HepG2 (cell line): Measurements from ENCODE around the gene HMGB4. TPM values are rescaled to one million over a fixed set of nuclear protein-coding genes. Genes with fewer than 3 reads are reported as not detected.

ENCODE experiments used
- ATAC-seq: fragments of 200-7000 bp; cut with Tn5 transposase; 3 replicates; pipeline ENCODE4 v1.9.1; 2020; ENCODE audit warnings: mild to moderate bottlenecking, moderate library complexity
- BruUV-seq: library from RNA; stranded (reverse); fragments of 400-500 nt; replicated peaks from 2 replicates; lab custom pipeline; 2021; lab: Mats Ljungman, UMichigan
- CTCF ChIA-PET: fragments of 300-600 bp; formaldehyde crosslinking; extraction: SDS; loops from one replicate; lab custom pipeline; 2021; ENCODE audit warnings: low total read pairs, inconsistent platforms, low intra/inter-chr PET ratio; lab: Yijun Ruan, JAX
- POLR2A ChIA-PET: fragments of 350-600 bp; sonication (Branson Sonifier 250); formaldehyde crosslinking; loops from one replicate; lab custom pipeline; 2020; ENCODE audit warnings: antibody characterized with exemption, inconsistent platforms; lab: Yijun Ruan, JAX
- DNase-seq: peaks from one replicate; pipeline ENCODE4 v3.0.0-alpha.2; 2015; ENCODE audit warnings: low spot score
- FAIRE-seq: peaks from 3 replicates; lab custom pipeline; 2011; peaks lifted over from hg19 to GRCh38; lab: Jason Lieb, UNC
- H2AFZ ChIP-seq: one replicate; pipeline ENCODE4 v1.6.1; 2011; ENCODE audit warnings: low read length, inconsistent platforms
- H3K27ac ChIP-seq: fragments of 300-600 bp; 3 replicates; pipeline ENCODE4 v1.8.0; 2011; ENCODE audit warnings: mixed run types, mild to moderate bottlenecking, mixed read lengths, low read length, inconsistent platforms; ENCODE audit not compliant: insufficient read depth; ENCODE audit errors: extremely low read length
- H3K27me3 ChIP-seq, 2 experiments: fragments of 200-600 bp in 1 of 2; 2 replicates in 1 of 2; 3 replicates in 1 of 2; pipeline versions ENCODE4 v1.6.0 to v1.8.0; 2011; ENCODE audit warnings: low read length in 2 of 2, mild to moderate bottlenecking in 2 of 2, moderate library complexity in 2 of 2, inconsistent platforms in 1 of 2; ENCODE audit not compliant: insufficient read depth in 2 of 2, control insufficient read depth in 1 of 2
- H3K36me3 ChIP-seq, 2 experiments: fragments of 200-600 bp in 1 of 2; replicated peaks in 1 of 2; 2 replicates in 1 of 2; 3 replicates in 1 of 2; pipeline versions ENCODE4 v1.5.1 to v1.8.0; 2011; ENCODE audit warnings: low read length in 2 of 2, inconsistent platforms in 1 of 2; ENCODE audit not compliant: insufficient read depth in 2 of 2, control insufficient read depth in 1 of 2
- H3K4me1 ChIP-seq: 2 replicates; pipeline ENCODE4 v1.5.1; 2012; ENCODE audit warnings: low read length, inconsistent platforms; ENCODE audit not compliant: insufficient read depth
- H3K4me2 ChIP-seq: 2 replicates; pipeline ENCODE4 v1.6.0; 2011; ENCODE audit warnings: low read depth, low read length, inconsistent platforms
- H3K4me3 ChIP-seq, 3 experiments: fragments of 200-600 bp in 1 of 3; sonication (generic), shearing (Covaris generic) in 1 of 3; replicated peaks in 1 of 3; 2 replicates each; pipeline ENCODE4 v1.5.1; 2011 to 2016; ENCODE audit warnings: low read length in 3 of 3, inconsistent platforms in 2 of 3, low read depth in 2 of 3, mild to moderate bottlenecking in 2 of 3, control low read depth in 1 of 3, mixed read lengths in 1 of 3; ENCODE audit not compliant: insufficient read depth in 1 of 3
- H3K79me2 ChIP-seq: one replicate; pipeline ENCODE4 v1.6.1; 2011; ENCODE audit warnings: low read length, inconsistent platforms; ENCODE audit not compliant: insufficient read depth
- H3K9ac ChIP-seq: 2 replicates; pipeline ENCODE4 v1.6.0; 2011; ENCODE audit warnings: mild to moderate bottlenecking, low read depth, low read length, inconsistent platforms; ENCODE audit not compliant: insufficient read depth
- H3K9me3 ChIP-seq: 2 replicates; pipeline ENCODE4 v1.5.1; 2012; ENCODE audit warnings: mild to moderate bottlenecking, low read length
- H4K20me1 ChIP-seq: 2 replicates; pipeline ENCODE4 v1.6.0; 2011; ENCODE audit warnings: inconsistent platforms, mild to moderate bottlenecking, low read length, moderate library complexity; ENCODE audit not compliant: insufficient read depth
- ATF3 ChIP-seq: sonication (generic); formaldehyde crosslinking; IDR thresholded peaks from 2 replicates; pipeline ENCODE4 v1.4.0; 2020; ENCODE audit warnings: missing genetic modification reagents
- GATAD2A ChIP-seq: IDR thresholded peaks from 2 replicates; pipeline ENCODE4 v1.6.1; 2016
- LRRFIP1 ChIP-seq: sonication (generic); formaldehyde crosslinking; conservative IDR thresholded peaks from 2 replicates; pipeline ENCODE4 v1.4.0; 2020; ENCODE audit warnings: missing genetic modification reagents
- MIER2 ChIP-seq: IDR thresholded peaks from 2 replicates; pipeline ENCODE4 v1.6.1; 2016; ENCODE audit warnings: missing biosample characterization, missing genetic modification reagents
- TBX3 ChIP-seq: fragments of 450-650 bp; IDR thresholded peaks from 2 replicates; pipeline ENCODE4 v1.6.1; 2017; ENCODE audit warnings: antibody characterized with exemption, mild to moderate bottlenecking, inconsistent platforms, borderline replicate concordance
- TFDP2 ChIP-seq: sonication (generic); formaldehyde crosslinking; IDR thresholded peaks from 2 replicates; pipeline ENCODE4 v1.4.0; 2020; ENCODE audit warnings: missing genetic modification reagents
- ZNF232 ChIP-seq: sonication (generic); formaldehyde crosslinking; IDR thresholded peaks from 2 replicates; pipeline ENCODE4 v1.4.0; 2020; ENCODE audit warnings: missing genetic modification reagents, borderline replicate concordance
- ZNF318 ChIP-seq: sonication (generic); formaldehyde crosslinking; IDR thresholded peaks from 2 replicates; pipeline ENCODE4 v1.4.0; 2020; ENCODE audit warnings: mild to moderate bottlenecking, missing genetic modification reagents
- ZNF589 ChIP-seq: sonication (generic); formaldehyde crosslinking; conservative IDR thresholded peaks from 2 replicates; pipeline ENCODE4 v1.8.0; 2022; ENCODE audit warnings: mild to moderate bottlenecking, moderate library complexity, missing genetic modification reagents
- ZNF614 ChIP-seq: IDR thresholded peaks from 2 replicates; pipeline ENCODE4 v1.6.1; 2018; ENCODE audit warnings: missing biosample characterization, missing genetic modification reagents, inconsistent platforms, borderline replicate concordance
- WGBS: methylation state at CpG from one replicate; pipeline ENCODE4 v1.1.6; 2017; ENCODE audit warnings: low lambda C conversion rate; 5-methylcytosine and 5-hydroxymethylcytosine counted together
- in situ Hi-C: cut with HindIII; loops from 2 replicates; pipeline ENCODE4 v1.10.0; 2017; ENCODE audit warnings: low pct_unique_long_range_greater_than_20kb; ENCODE audit not compliant: extremely low pct_ligation_motif_present
- intact Hi-C: fragments of 100-400 bp; cut with micrococcal nuclease; formaldehyde crosslinking; loops from one replicate; pipeline ENCODE4 v1.10.0; 2022; ENCODE audit not compliant: unreplicated experiment
- polyA plus RNA-seq, 8 experiments: library from polyadenylated mRNA; depleted of rRNA in 3 of 8; stranded (reverse) in 7 of 8; unstranded in 1 of 8; fragments of >200 nt; fragmentation: Illumina TruSeq in 4 of 8; extraction: Trizol in 4 of 8; gene quantifications; 2 replicates each; pipeline versions ENCODE4 v1.2.1 to v1.2.3, GENCODE V29; 2011 to 2016; ENCODE audit warnings: low read depth in 4 of 8, missing spikeins in 1 of 8, mixed read lengths in 1 of 8; ENCODE audit not compliant: insufficient read depth in 1 of 8
- total RNA-seq, 5 experiments: library from RNA; depleted of rRNA; stranded (reverse); fragments of >200 nt; fragmentation: Illumina TruSeq; extraction: Trizol; gene quantifications; 2 replicates each; pipeline ENCODE4 v1.2.3, GENCODE V29; 2016; ENCODE audit warnings: low read depth in 1 of 5

HMGB4 gene
- total and polyA plus RNA-seq, 2 of the 13 experiments (the other 11 are each of a cell fraction or from before 2014, with no cell fraction given) = not detected

- 30% methylated on average over 10 of the region's 10 CpGs for WGBS
- Histone ChIP-seq H3K9me3 (no peaks in the 10 kb centered on the region), H3K4me2 (no peak overlapping the region), H3K27me3 (peaks cover 0 to 3% of the 10 kb centered on the region in 2 experiments; a peak in 1 of 5 replicates), H3K4me3 (no peak overlapping the region), H3K79me2 (no peaks in the 10 kb centered on the region), H3K4me1 (no peaks in the 10 kb centered on the region), H3K36me3 (no peaks in the 10 kb centered on the region), H2AFZ (no peak overlapping the region), H4K20me1 (no peaks in the 10 kb centered on the region), H3K27ac (no peak overlapping the region), H3K9ac (no peak overlapping the region)
- ChIA-PET CTCF (no interaction called here), POLR2A (no interaction called here)
- no peak for ATAC-seq
- no peak for DNase-seq
- in situ Hi-C loops = no loop called here
- no peak for FAIRE-seq
- BruUV-seq = no TSS peak
- intact Hi-C loops = no loop called here
- TF ChIP-seq GATAD2A (no peak), ZNF614 (CRISPR knock-in tag) (no peak), TFDP2 (CRISPR knock-in tag) (no peak), TBX3 (no peak), ZNF589 (CRISPR knock-in tag) (no peak), ZNF232 (CRISPR knock-in tag) (no peak), LRRFIP1 (CRISPR knock-in tag) (no peak), ATF3 (no peak), MIER2 (CRISPR knock-in tag) (no peak), ZNF318 (CRISPR knock-in tag) (no peak)
Measured at GRCh38 chr1:33825506-33825905, 38.4 kb upstream of the HMGB4 start.
